Raji (cell line): ENCODE data around the gene PNMA8B.

ENCODE experiments used
- POLR2A ChIP-seq: IDR thresholded peaks from 2 replicates; pipeline ENCODE4 v1.6.1; 2011; ENCODE audit warnings: low read depth, low read length, control low read depth; ENCODE audit not compliant: insufficient read depth

PNMA8B gene

GRCh38 chr19:46472592-46472991 is 23.1 kb downstream of the PNMA8B start:
- no peak for TF ChIP-seq POLR2A

GRCh38 chr19:46471811-46472543 is 23.7 kb downstream of the PNMA8B start:
- no peak for TF ChIP-seq POLR2A

- no peak for TF ChIP-seq POLR2A
Observed at GRCh38 chr19:46471116-46471733, 24.4 kb downstream of the PNMA8B start, which contains the start of gene PNMA8A. Gene PNMA8A, minus strand, starts transcription at chr19:46471563. Its CDS starts 528 bp downstream, at chr19:46471035.

- no peak for TF ChIP-seq POLR2A
Observed at GRCh38 chr19:46470376-46470775, 25.3 kb downstream of the PNMA8B start.

- TF ChIP-seq POLR2A = no peak
Observed at GRCh38 chr19:46469541-46470185, 26.0 kb downstream of the PNMA8B start.

- TF ChIP-seq POLR2A = no peak
Observed at GRCh38 chr19:46466536-46467196, 29.0 kb downstream of the PNMA8B start.

GRCh38 chr19:46463516-46463915 is 32.2 kb downstream of the PNMA8B start:
- no peak for TF ChIP-seq POLR2A

- no peak for TF ChIP-seq POLR2A
Observed at GRCh38 chr19:46461537-46461936, 34.1 kb downstream of the PNMA8B start.

- no peak for TF ChIP-seq POLR2A
Observed at GRCh38 chr19:46460981-46461380, 34.7 kb downstream of the PNMA8B start.

- TF ChIP-seq POLR2A = no peak
Observed at GRCh38 chr19:46460055-46460454, 35.6 kb downstream of the PNMA8B start.

GRCh38 chr19:46456930-46457329 is 38.7 kb downstream of the PNMA8B start:
- TF ChIP-seq POLR2A = no peak

- TF ChIP-seq POLR2A = no peak
Observed at GRCh38 chr19:46454244-46454643, 41.4 kb downstream of the PNMA8B start.

- no peak for TF ChIP-seq POLR2A
Observed at GRCh38 chr19:46453661-46454060, 42.0 kb downstream of the PNMA8B start.

GRCh38 chr19:46452186-46452585 is 43.5 kb downstream of the PNMA8B start:
- no peak for TF ChIP-seq POLR2A

- TF ChIP-seq POLR2A = no peak
Observed at GRCh38 chr19:46451352-46451751, 44.3 kb downstream of the PNMA8B start.
